ENCODE results near the gene CYB561D1. TPM values are rescaled to one million over a fixed set of nuclear protein-coding genes. Genes with fewer than 3 reads are reported as not detected.
A peak's percentile ranks its signal among the peaks of the same experiment; 100 is the strongest.

The CYB561D1 gene
- total and polyA plus RNA-seq, 9 of the 15 experiments (the other 6 are each of a cell fraction or from before 2014, with no cell fraction given) = 0.71 to 7.2 (median 3.5) TPM

DNA sequence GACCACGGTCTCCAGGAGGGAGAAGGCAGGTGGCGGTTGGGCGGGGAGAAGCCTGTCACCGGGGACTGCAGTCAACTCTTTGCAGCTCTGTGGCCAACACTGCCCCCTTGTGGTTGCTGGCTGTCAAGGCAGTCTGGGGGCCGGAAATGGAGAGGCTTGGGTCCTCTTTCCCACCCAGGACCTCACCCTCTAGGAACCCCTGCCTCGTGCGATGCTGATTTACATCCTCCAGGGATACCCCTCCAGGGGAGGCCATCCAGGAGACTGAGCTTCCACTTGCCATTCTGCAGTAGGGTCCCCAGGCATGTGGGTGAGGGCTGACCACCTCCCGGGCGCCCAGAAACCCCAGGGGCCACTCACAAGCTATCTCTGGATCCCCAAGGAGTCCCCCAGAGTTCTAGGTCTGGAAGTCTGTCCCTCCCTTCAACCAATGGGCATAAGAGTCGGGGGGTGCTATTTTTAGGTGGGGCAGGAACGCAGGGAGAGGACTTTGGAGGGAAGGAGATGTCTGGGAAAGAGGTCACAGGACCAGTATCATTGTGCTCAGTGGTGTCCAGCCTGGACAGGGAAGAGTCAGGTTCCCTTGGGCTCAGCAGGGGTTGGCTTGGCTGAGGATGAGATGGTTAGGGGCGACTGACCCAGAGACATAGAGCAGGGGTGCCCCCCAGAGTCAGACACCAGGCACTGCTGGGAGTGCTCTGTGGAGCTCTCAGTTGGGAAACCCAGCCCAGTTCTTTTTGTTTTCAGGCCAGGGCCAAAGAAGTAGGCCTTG, 38.7 kb downstream of the CYB561D1 start (continued):
- no peak for TF ChIP-seq CHD2 (IDR thresholded peaks at IDR 0.05; ENCODE audit: low read depth, low read length)
- TF ChIP-seq, protein P1, sequence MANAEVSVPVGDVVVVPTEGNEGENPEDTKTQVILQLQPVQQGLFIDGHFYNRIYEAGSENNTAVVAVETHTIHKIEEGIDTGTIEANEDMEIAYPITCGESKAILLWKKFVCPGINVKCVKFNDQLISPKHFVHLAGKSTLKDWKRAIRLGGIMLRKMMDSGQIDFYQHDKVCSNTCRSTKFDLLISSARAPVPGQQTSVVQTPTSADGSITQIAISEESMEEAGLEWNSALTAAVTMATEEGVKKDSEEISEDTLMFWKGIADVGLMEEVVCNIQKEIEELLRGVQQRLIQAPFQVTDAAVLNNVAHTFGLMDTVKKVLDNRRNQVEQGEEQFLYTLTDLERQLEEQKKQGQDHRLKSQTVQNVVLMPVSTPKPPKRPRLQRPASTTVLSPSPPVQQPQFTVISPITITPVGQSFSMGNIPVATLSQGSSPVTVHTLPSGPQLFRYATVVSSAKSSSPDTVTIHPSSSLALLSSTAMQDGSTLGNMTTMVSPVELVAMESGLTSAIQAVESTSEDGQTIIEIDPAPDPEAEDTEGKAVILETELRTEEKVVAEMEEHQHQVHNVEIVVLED (CRISPR knock-in tag; IDR thresholded peaks at IDR 0.05) = no peak
- TF ChIP-seq, protein P2, sequence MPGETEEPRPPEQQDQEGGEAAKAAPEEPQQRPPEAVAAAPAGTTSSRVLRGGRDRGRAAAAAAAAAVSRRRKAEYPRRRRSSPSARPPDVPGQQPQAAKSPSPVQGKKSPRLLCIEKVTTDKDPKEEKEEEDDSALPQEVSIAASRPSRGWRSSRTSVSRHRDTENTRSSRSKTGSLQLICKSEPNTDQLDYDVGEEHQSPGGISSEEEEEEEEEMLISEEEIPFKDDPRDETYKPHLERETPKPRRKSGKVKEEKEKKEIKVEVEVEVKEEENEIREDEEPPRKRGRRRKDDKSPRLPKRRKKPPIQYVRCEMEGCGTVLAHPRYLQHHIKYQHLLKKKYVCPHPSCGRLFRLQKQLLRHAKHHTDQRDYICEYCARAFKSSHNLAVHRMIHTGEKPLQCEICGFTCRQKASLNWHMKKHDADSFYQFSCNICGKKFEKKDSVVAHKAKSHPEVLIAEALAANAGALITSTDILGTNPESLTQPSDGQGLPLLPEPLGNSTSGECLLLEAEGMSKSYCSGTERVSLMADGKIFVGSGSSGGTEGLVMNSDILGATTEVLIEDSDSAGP (CRISPR knock-in tag; IDR thresholded peaks at IDR 0.05) = no peak
- TF ChIP-seq NR2C2 (CRISPR knock-in tag; IDR thresholded peaks at IDR 0.05) = 0 out of 2 replicates have a peak, but pooled peaks have one; percentile 36
- no peak for TF ChIP-seq NR2C2 (tag; IDR thresholded peaks at IDR 0.05)
- no peak for TF ChIP-seq ZZZ3 (IDR thresholded peaks at IDR 0.05)
- peak; percentile 29; the same call in 1 of the 2 replicates for TF ChIP-seq ZNF384 (IDR thresholded peaks at IDR 0.05; ENCODE audit: low read depth, low read length)
- no peak for TF ChIP-seq TAF9B (IDR thresholded peaks at IDR 0.05; ENCODE audit: partially characterized antibody)
- TF ChIP-seq, protein P3, sequence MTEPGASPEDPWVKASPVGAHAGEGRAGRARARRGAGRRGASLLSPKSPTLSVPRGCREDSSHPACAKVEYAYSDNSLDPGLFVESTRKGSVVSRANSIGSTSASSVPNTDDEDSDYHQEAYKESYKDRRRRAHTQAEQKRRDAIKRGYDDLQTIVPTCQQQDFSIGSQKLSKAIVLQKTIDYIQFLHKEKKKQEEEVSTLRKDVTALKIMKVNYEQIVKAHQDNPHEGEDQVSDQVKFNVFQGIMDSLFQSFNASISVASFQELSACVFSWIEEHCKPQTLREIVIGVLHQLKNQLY (CRISPR knock-in tag; conservative IDR thresholded peaks at IDR 0.05) = no peak
- TF ChIP-seq, protein P4, sequence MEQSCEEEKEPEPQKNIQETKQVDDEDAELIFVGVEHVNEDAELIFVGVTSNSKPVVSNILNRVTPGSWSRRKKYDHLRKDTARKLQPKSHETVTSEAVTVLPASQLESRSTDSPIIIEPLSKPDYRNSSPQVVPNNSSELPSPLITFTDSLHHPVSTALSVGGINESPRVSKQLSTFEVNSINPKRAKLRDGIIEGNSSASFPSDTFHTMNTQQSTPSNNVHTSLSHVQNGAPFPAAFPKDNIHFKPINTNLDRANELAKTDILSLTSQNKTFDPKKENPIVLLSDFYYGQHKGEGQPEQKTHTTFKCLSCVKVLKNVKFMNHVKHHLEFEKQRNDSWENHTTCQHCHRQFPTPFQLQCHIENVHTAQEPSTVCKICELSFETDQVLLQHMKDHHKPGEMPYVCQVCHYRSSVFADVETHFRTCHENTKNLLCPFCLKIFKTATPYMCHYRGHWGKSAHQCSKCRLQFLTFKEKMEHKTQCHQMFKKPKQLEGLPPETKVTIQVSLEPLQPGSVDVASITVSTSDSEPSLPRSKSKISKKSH (CRISPR knock-in tag; IDR thresholded peaks at IDR 0.05) = no peak
- TF ChIP-seq, protein P5, sequence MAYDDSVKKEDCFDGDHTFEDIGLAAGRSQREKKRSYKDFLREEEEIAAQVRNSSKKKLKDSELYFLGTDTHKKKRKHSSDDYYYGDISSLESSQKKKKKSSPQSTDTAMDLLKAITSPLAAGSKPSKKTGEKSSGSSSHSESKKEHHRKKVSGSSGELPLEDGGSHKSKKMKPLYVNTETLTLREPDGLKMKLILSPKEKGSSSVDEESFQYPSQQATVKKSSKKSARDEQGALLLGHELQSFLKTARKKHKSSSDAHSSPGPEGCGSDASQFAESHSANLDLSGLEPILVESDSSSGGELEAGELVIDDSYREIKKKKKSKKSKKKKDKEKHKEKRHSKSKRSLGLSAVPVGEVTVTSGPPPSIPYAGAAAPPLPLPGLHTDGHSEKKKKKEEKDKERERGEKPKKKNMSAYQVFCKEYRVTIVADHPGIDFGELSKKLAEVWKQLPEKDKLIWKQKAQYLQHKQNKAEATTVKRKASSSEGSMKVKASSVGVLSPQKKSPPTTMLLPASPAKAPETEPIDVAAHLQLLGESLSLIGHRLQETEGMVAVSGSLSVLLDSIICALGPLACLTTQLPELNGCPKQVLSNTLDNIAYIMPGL (CRISPR knock-in tag; IDR thresholded peaks at IDR 0.05) = no peak; the same call in 1 of the 2 replicates
- TF ChIP-seq GTF2F1 (IDR thresholded peaks at IDR 0.05; ENCODE audit: low read depth, low read length) = no peak
- peak; percentile 53 to 90 for TF ChIP-seq MAZ (CRISPR knock-in tag; conservative IDR thresholded peaks at IDR 0.05 in 1 of 2, IDR thresholded peaks at IDR 0.05 in 1 of 2)
- TF ChIP-seq ZC3H8 (IDR thresholded peaks at IDR 0.05) = no peak
- no peak for TF ChIP-seq NFIC (IDR thresholded peaks at IDR 0.05)
- TF ChIP-seq ZNF717 (CRISPR knock-in tag; IDR thresholded peaks at IDR 0.05) = 0 out of 2 replicates have a peak, but pooled peaks have one; percentile 66
- no peak for TF ChIP-seq ZKSCAN3 (CRISPR knock-in tag; IDR thresholded peaks at IDR 0.05)
- peak; percentile 92 for TF ChIP-seq SMARCA5 (IDR thresholded peaks at IDR 0.05)
- TF ChIP-seq ARID2 (IDR thresholded peaks at IDR 0.05) = peak; percentile 74; the same call in 1 of the 2 replicates
- TF ChIP-seq ZNF282 (CRISPR knock-in tag; IDR thresholded peaks at IDR 0.05) = no peak
- 0 out of 2 replicates have a peak, but pooled peaks have one; percentile 39 for TF ChIP-seq TOE1 (IDR thresholded peaks at IDR 0.05; ENCODE audit: borderline replicate concordance)
- no peak for TF ChIP-seq TOE1 (CRISPR knock-in tag; IDR thresholded peaks at IDR 0.05; ENCODE audit: borderline replicate concordance, low read depth)

Data from K562 (cell line).